HG03432 (cell line): ENCODE measurements around the gene NAMPT.
"Not testable (repeated sequence)": the region's sequence is repeated elsewhere in the genome, so short reads cannot be mapped to it uniquely, and the experiment has no call there.

Experiments used
- ATAC-seq: cut with Tn5 transposase; IDR thresholded peaks from one replicate; pipeline ENCODE4 v1.9.1; 2021; ENCODE audit warnings: mild to moderate bottlenecking, moderate library complexity; ENCODE audit not compliant: unreplicated experiment

NAMPT gene

DNA sequence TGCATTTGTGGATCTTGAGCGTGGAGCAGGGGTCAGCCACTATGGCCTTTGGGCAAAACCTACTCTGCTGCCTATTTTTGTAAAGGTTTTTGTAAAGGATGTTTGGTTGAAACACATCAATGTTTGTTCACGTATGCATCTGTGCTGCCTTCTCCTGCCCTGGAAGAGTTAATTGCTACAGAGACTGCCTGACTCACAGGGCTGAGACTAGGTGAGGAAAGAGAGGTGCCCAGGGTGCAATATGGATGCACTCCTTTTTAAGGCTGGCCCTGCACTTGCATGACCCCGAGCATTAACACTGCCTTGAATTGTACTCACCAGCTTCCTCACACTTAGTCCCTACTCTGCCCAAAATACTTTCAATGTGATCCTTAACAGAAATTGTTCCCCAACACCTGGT lies 20.9 kb upstream of the NAMPT start:
- ATAC-seq: no peak

DNA sequence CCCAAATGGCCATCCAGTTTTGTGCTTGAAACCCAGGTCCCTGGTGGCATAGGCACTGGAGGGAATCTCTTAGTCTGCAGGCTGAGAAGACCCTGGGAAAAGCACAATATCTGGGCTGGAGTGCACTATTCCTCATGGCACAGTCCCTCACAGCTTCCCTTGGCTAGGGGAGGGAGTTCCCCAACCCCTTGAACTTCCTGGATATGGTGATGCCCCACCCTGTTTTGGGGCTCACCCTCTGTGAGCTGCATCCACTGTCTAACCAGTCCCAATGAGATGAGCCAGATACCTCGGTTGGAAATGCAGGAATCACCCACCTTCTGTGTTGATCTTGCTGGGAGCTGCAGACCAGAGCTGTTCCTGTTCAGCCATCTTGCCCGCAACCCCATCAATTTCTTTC lies 19.8 kb upstream of the NAMPT start:
- ATAC-seq: no peak

DNA sequence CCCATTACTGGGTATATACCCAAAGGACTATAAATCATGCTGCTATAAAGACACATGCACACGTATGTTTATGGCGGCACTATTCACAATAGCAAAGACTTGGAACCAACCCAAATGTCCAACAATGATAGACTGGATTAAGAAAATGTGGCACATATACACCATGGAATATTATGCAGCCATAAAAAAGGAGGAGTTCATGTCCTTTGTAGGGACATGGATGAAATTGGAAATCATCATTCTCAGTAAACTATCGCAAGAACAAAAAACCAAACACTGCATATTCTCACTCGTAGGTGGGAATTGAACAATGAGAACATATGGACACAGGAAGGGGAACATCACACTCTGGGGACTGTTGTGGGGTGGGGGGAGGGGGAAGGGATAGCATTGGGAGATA lies 13.8 kb upstream of the NAMPT start:
- not testable (repeated sequence) for ATAC-seq

DNA sequence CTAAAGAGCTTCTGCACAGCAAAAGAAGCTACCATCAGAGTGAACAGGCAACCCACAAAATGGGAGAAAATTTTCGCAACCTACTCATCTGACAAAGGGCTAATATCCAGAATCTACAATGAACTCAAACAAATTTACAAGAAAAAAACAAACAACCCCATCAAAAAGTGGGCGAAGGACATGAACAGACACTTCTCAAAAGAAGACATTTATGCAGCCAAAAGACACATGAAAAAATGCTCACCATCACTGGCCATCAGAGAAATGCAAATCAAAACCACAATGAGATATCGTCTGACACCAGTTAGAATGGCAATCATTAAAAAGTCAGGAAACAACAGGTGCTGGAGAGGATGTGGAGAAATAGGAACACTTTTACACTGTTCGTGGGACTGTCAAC lies 13.4 kb upstream of the NAMPT start:
- not testable (repeated sequence) for ATAC-seq

DNA sequence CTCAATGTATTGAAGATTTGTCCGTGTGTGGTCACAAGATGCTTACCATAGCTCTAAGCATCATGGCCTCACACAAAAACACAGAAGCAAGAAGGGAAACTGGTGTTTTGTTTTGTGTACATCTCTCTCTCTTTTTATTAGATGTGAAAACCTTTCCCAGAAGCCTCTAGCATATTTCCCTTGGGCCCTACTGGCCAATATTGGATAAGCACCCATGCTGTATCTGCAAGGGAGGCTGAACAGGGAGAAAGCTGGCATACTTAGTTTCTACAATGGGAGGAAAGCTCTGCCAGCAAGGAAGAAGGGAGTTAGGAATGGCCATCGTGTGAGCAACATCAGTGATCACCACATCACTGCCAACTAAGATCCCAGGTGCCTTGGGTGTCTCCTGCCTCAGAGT lies 9.6 kb upstream of the NAMPT start:
- ATAC-seq: no peak

DNA sequence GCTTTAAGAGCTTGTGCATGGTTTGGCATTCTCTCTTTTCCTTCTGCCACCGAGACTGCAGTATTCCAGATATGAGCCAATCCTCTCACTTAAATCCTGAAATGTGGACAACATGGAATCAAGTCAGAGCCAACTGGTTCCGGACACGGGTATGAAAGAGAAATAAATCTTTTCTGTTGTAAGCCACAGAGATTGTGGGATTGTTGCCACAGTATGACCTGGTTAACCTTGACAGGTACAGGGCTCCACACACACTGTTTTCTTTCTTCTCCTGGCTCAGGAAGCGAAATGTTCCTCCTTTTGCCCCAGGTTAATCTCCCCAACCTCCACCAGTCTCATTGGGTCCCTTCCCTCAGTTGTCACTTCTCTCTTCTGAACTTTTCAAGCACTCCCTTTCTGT lies 6.5 kb upstream of the NAMPT start:
- no peak for ATAC-seq

DNA sequence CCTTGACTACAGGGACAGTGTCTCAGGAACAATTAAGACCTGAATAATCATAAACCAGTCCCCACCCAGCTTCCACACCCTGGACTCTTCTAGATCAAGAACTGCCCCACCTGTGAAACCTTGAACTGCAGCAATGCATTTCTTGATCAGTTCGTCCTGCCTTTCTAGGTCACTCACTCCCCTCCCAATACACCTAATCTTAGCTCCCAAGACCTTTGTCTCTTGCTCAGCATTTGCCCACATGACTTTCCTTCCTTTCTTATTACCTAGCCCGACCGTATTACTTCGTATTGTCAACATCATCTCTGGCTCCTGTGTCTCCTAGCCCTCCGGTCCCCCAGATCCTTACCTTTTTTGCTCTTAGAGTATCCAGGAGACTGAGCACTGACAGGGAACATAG lies 5.5 kb upstream of the NAMPT start:
- no peak for ATAC-seq

DNA sequence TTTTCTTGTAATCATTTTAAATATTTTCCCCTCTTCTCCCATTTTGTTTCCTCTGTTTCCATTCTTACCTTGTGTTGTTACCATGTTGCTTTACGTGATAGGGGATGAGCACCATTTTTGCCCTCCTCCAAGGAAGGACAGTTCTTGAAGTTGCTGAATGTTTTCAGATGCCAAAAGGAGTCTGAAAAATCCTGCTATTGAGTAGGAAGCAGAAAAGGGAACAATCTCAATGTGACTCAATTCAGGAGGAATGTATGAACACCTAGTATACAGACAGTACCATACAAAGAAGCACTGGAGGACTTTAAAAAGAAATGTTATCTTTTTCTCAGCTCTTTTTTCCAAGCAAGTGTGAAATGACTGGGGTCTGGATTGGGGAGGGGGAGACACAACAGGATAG lies 5.1 kb upstream of the NAMPT start:
- no peak for ATAC-seq

DNA sequence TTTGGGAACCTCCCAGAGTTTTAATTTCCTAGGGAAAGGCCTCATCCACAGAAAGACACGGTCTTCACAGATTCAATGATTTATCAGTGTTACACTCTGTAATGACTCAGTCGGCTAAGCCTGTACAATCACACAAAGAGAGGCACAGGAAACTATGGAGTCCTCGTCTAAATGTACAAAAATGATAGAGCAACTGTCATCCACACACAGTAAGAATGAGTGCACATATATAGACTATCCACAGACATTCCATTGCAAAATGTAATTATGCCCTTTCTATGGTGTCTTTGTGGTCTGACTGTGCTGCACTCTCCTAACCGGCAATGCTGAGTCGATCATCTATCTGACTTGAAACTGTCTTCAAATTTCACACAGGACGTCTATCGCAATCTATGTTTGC lies 3.5 kb upstream of the NAMPT start:
- no peak for ATAC-seq

DNA sequence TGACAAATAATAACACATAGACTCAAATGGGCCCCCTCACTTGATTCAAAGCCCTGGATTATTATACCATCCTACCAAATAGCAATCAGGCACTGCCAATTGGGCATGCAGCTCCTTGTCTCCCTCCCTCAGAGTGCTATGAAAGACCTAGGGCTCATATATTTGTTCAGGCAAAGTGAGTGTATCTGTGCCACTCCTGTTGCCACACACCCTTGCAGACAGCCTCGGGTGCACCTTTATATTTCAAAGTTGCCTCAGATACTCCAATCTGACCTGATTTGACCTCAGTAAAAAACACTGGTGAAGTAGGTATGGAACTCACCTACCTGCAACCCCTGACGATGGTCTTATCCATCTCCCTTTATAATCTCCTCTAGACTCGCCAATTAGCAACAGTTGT lies 3.0 kb upstream of the NAMPT start:
- no peak for ATAC-seq

DNA sequence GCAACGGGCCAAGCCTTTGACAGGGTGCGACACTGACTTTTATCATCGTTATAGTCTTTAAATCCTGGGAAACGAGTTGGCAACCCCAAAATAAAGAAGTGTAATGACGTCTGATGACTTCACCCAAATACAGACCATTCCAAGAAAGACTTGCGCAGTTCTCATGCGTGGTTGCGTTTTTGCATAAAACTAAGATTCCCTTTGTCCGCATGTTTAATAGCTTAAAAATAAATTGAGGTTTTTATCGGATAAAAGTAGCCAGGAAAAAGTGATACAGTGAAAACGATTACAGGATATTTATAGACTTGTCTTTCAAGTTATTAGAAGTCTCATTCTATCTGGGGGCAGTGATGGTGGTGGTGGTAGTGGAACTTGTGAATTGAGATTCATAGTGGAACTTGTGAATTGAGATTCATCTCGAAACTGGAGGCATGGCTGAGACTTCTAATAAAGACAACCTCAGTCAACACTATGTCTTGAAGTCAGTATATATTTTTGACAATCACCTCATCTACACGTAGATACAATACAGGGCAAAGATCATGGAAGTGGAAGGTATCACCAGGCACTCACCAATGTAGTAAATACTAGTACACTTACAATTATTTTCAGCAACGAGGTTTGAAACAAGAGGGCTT lies 1.2 kb upstream of the NAMPT start:
- peak; percentile 25 for ATAC-seq

DNA sequence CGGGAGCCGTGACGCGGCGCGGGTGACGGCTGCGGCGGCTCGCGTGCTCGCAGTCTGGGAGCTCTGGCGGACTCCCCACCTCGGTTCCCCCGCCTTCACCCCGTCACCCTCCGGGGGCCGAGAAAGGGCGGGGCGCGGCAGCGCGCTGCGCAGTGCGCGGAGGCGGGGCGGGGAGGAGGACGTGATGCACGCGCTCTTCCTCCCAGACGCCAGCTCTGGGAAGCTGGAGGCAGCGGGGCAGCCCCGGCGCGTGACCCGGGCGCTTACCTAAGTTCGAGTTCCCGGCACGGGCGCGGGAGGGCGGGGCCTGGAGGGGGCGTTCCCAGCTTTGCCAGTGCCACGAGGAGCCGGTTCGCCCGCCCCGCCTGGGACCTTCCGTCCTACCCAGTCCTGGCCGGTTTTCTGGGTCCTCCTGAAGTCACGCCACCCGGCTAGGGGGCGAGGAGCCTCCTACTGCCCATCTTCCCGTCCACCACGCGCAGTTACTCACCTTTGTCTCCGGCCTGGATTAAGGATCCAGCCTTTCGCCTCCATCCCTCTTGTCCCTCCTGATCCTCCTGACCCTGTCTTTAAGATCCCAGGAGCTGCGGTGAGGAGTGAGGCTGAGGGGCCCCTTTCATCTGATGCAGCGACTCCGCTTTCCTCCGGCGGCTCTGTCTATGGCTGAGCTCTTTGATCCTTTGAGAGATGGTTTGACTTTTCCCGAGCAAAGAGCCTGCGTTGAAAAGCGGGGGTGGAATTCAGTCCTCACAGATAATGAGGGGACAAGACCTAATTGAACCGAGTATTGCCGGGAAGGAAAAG lies 470 bp upstream of the NAMPT start:
- ATAC-seq: peak; percentile 84

DNA sequence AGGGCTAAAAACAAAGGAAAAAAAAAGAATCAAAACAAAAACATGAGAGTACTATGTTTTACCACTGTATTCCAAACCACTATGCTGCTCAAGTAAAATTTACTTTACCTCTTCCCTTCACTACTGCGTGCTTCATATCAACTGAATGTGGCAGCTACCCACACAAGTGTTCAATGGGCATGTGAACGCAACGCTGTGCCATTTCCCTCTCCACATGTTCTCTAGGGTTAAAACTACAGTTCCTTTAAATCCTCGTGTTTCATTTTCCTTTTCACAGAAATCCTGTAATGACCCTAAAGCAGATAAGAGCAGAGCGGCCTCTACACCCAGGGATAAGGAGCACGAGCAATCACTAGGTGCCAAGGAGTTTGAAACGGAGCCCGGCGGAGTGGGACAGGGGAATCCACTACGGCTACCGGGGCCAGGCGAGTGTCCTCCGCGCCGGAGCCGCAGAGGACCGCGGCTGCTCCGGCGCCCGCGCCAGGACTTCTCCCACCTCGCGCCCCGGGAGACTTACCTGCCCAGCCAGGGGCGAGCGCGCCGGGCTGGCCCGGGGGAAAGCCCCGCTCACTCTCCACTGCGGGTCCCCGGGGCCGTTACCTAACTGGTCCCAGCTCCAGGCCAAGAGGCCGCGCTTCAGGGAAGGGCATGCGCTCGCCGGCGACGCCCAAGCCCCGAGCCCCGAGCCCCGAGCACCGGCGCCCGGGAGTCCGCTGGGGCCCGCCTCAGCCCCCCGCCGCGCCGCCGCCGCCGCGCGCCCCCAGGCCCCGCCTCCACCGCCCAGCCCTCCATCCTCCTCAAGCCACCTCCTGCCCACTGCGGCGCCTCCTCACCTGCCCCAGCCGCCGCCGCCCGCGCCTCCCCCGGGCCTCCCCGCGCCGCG lies 711 bp downstream of the NAMPT start:
- peak; percentile 22 for ATAC-seq

DNA sequence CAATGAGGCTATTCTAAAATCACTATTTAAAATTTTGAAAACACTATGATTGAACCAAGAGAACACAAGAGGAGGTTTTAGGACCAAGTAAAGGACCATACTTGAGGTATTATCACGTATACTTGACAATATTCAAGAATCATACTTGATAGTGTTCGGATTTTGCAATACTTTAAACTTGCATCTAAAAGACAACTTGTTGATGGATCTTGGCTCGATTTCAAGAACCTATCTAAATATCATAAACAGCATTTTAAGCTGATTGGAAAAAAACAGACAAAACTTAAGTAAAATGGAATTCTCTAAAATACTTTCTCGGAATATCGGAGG lies 1.3 kb downstream of the NAMPT start:
- ATAC-seq: no peak

DNA sequence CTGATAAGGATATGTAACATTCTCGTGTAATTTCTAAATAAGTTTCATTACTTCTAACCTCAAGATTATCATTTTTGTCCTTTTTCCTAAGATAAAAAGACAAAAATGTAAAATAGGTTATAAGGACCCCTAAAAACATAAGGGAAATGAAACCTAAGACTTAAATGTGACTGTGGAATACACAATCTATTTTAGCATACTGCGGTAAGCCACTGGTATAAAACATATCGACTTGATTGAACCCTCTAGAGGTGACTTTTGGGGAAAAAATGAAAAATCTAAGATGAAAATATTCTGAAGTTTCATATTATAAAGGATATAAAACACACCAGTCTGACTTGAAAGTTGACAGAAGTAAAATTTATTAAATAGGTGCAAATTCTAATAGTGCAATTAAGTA lies 1.9 kb downstream of the NAMPT start:
- no peak for ATAC-seq

DNA sequence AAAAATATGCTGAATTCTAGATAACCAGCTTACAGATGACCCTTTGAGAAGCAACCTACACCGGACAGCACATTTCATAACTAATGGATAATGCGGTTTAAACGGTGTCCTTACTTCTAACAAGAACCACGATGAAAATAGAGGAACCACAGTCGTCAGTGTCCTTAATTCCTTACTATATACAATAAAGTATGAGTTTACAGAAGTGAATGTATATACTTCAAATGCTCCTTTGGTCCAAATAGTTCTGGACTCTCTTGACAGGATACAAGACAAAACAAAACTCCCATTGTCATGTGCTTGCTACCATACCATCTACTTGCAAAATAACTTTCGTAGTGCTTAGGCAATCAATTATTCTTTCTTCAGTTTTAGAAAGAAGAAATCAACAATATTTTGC lies 2.4 kb downstream of the NAMPT start:
- no peak for ATAC-seq

DNA sequence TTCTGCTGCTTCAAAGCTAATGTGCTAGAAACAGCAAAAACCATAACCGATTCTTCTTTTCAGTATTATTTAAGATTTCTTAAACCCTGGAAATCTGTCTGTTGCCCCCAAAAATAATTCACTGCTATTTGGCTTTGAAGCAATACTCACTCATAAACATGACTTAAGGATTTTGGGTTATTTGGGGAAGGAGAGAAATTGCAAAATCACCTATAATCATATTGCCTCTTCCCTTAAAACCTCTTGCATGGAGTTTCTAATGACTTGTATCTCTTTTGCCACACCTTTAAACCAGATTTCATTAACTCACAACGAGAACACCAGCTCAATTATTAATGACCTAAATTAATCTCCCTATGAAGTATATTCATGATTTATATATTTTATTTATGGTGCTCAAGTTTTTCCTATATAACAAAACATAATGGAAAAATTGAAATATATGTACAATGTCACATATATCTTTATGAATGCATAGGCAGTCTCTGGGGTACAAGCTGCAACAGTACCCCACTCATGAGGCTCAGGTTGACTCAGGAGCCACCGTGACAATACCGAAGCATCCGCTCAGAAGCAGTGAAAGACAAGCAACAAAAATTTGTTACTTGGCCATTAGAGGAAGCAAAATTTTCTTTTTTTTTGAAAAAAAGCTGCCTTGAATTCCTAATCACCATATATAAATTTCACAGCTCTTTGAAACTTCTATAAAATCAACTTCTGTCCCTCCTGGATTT lies 3.0 kb downstream of the NAMPT start:
- no peak for ATAC-seq

DNA sequence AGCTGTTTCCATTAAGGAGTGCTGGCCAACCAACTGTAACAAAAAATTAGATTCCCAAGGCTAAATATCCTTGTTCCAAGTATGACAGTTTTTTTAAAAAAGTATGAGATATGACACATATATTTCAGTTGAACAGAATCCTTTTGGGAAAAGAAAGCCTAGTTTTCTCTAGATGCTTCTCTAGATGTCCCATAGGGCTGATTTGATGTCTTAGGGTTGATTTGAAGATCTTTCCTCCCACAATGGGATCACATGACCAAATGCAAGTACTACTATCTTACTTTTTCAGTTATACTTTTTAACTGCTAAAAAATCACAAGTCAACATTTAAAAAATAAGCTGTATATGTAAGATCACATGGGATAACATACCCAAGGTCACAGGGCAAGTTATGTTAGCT lies 3.7 kb downstream of the NAMPT start:
- ATAC-seq: no peak

DNA sequence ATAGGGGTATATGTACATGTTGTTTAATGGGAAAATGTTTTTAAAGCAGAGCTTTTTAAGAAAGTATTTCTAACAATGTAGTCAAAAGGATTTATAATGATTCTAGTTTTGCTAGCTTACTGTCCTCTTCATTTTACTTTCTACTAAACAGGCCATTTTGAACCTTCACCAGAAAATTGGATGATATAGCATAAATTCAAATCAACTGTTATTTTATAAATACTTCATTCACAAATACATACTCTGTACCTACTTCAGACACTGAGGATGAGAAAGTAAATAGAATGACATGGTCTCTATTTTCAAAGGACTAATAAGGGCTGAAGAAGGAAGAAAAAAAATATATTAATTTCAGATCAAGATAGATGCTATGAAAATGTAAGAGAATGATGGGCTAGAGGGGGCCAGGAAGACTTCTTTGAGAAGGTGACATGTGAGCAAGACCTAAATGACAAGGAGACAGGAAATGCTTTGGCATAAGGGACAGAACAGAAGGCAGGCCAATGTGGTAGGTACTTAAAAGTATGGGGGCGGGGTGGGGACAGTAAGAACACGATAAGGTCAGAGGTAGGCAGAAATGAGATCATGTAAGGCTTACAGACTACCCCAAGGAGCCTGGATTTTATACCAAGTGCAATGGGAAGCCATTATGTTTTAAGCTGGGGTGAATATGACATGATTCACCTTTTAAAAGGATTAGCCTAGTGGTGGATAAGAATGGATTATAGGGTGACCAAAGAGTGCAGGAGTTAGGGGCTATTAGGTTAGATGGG lies 5.2 kb downstream of the NAMPT start:
- no peak for ATAC-seq

DNA sequence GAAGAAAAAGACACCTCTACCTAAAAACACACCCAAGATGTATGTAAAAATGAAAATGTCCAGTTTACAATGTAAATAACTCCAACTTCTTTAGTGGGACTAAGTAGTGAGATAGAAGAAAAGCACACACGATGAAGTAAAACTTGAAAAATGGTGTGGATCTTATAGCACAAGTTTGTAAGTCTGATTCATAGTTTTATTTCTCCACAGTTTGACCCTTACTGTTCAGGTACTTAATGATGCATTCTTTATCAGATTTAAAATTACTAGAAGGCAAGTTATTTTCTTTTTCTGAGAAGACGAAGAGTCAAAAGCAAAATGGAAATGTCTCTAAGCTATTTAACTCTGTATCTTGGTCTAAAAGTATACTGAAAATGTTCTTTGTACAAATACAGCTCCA lies 6.1 kb downstream of the NAMPT start:
- ATAC-seq: no peak

DNA sequence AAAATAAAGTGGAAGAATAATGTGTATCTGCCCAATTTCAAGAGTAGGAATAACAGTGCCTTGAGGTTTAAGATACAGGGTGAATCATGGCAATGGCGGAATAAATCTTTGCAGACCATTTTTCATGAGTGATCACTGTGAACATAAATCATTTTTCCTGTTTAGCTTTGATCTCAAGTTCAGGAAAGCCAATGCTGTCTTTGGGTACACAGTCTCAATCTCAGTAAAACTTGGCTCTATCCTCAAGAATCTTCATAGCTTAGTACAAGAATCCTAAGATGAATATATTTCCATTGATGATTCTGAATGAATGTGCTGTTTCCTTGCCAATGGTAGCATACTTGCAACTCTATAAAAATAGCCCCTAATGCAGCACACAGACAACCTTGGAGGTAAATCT lies 6.8 kb downstream of the NAMPT start:
- no peak for ATAC-seq
